ENCODE data around the gene PGP. TPM values are rescaled to one million over a fixed set of nuclear protein-coding genes. Genes with fewer than 3 reads are reported as not detected.

PGP gene
- total and polyA plus RNA-seq, 8 donors = 9.3 to 90.4 (median 11.3) TPM

- WGBS, 5 donors = 87 to 96% (median 93%) methylated on average over 16 to 31 of the region's 31 CpGs
- Histone ChIP-seq H3K27me3 (peaks cover 0 to 13% (median 0%) of the 10 kb centered on the region in 3 donors), H3K36me3 (peaks cover 35 to 38% (median 37%) of the 10 kb centered on the region in 4 donors), H3K9me3 (no peaks in the 10 kb centered on the region), H3K4me1 (peaks cover 0 to 5% (median 3%) of the 10 kb centered on the region in 4 donors), H3K27ac (no peak overlapping the region), H3K4me3 (no peak overlapping the region)
- intact Hi-C loops (cut with DNase I; ENCODE audit: low total_unique reads) = no loop called here
- TF ChIP-seq POLR2AphosphoS5 (IDR thresholded peaks at IDR 0.05) (no peak), EP300 (IDR thresholded peaks at IDR 0.05) (no peak), POLR2A (IDR thresholded peaks at IDR 0.05) (no peak)
- no peak for DNase-seq
Observed at GRCh38 chr16:2179576-2179975, 35.1 kb downstream of the PGP start.

- TF ChIP-seq POLR2AphosphoS5 (IDR thresholded peaks at IDR 0.05) (no peak), EP300 (IDR thresholded peaks at IDR 0.05) (no peak), POLR2A (IDR thresholded peaks at IDR 0.05) (no peak), CTCF (IDR thresholded peaks at IDR 0.05) (no peak)
- intact Hi-C loops (cut with DNase I; ENCODE audit: low total_unique reads) = no loop called here
- WGBS, 5 donors = 36 to 58% (median 50%) methylated on average over 14 to 50 of the region's 50 CpGs
Observed at GRCh38 chr16:2179107-2179501, 35.5 kb downstream of the PGP start.

GRCh38 chr16:2178321-2179106 is 36.1 kb downstream of the PGP start:
- peaks cover 0 to 11% (median 5%) of the 10 kb centered on the region in 4 donors for H3K4me1 ChIP-seq
- WGBS, 5 donors = 35 to 59% (median 43%) methylated on average over 23 to 105 of the region's 106 CpGs
- H3K36me3 ChIP-seq = peaks cover 46 to 48% (median 47%) of the 10 kb centered on the region in 4 donors
- H3K27ac ChIP-seq = no peak overlapping the region
- no peaks in the 10 kb centered on the region for H3K9me3 ChIP-seq
- H3K27me3 ChIP-seq = peaks cover 0 to 13% (median 0%) of the 10 kb centered on the region in 3 donors
- peak in 1 of 2 donors; percentile 78 for DNase-seq
- TF ChIP-seq EP300 (IDR thresholded peaks at IDR 0.05) = no peak
- no peak for TF ChIP-seq CTCF (IDR thresholded peaks at IDR 0.05)
- no peak for TF ChIP-seq POLR2AphosphoS5 (IDR thresholded peaks at IDR 0.05)
- no peak for TF ChIP-seq POLR2A (IDR thresholded peaks at IDR 0.05)
- H3K4me3 ChIP-seq = no peak overlapping the region
- intact Hi-C loops (cut with DNase I; ENCODE audit: low total_unique reads) = no loop called here

More at GRCh38 chr16:2179107-2179501, 35.5 kb downstream of the PGP start:
- Histone ChIP-seq H3K9me3 (no peaks in the 10 kb centered on the region), H3K4me3 (no peak overlapping the region), H3K4me1 (peaks cover 0 to 5% (median 3%) of the 10 kb centered on the region in 4 donors), H3K36me3 (peaks cover 40 to 42% (median 41%) of the 10 kb centered on the region in 4 donors), H3K27ac (no peak overlapping the region), H3K27me3 (peaks cover 0 to 13% (median 0%) of the 10 kb centered on the region in 3 donors)
- no peak for DNase-seq

- Histone ChIP-seq H3K27me3 (peaks cover 0 to 13% (median 0%) of the 10 kb centered on the region in 3 donors), H3K27ac (no peak overlapping the region), H3K9me3 (no peaks in the 10 kb centered on the region), H3K4me3 (no peak overlapping the region), H3K4me1 (peaks cover 0 to 13% (median 5%) of the 10 kb centered on the region in 4 donors), H3K36me3 (peaks cover 53 to 58% (median 57%) of the 10 kb centered on the region in 4 donors)
- TF ChIP-seq POLR2AphosphoS5 (IDR thresholded peaks at IDR 0.05) = no peak
- no peak for TF ChIP-seq CTCF (IDR thresholded peaks at IDR 0.05)
- no peak for TF ChIP-seq EP300 (IDR thresholded peaks at IDR 0.05)
- no peak for TF ChIP-seq POLR2A (IDR thresholded peaks at IDR 0.05)
- intact Hi-C loops (cut with DNase I; ENCODE audit: low total_unique reads) = no loop called here
- WGBS, 5 donors = 91 to 96% (median 95%) methylated on average over 19 to 20 of the region's 20 CpGs
- DNase-seq = no peak
Observed at GRCh38 chr16:2177561-2177960, 37.1 kb downstream of the PGP start.
